Measurements from ENCODE around the gene CEACAM16. TPM values are rescaled to one million over a fixed set of nuclear protein-coding genes. Genes with fewer than 3 reads are reported as not detected.

The CEACAM16 gene
- total and polyA plus RNA-seq, 9 of the 15 experiments (the other 6 are each of a cell fraction or from before 2014, with no cell fraction given) = not detected

DNA sequence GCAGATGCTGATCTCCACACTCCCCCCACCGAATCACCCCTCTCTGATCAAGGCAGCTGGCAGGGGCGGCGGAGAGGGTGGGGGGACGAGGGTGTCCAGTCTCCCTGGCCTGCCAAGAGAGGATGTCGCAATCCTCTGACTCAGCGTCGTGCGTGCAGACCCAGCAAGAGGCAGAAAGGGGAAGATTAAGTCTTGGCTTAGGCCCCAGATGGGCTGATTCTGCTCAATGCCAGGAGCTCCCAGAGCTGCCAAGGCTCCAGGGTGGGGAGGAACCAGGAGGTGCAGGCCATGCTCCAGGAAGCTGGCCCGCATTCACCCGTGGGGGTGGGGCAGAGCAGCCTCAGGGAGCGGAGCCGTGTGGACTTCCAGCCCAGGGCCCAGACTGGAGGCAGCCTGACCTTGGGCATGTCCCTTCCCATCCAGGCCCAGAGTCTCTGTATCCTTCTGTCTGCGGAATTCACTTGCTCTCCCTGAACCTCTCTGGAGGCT, 42.9 kb downstream of the CEACAM16 start (continued):
- TF ChIP-seq ZBTB33 (CRISPR knock-in tag; IDR thresholded peaks at IDR 0.05) (no peak), POLR2H (tag; IDR thresholded peaks at IDR 0.05; ENCODE audit: low read depth) (no peak), BRD9 (IDR thresholded peaks at IDR 0.05; ENCODE audit: low read depth, partially characterized antibody) (peak; percentile 18), MTA1 (IDR thresholded peaks at IDR 0.05; ENCODE audit: borderline replicate concordance) (0 out of 2 replicates have a peak, but pooled peaks have one; percentile 38), ZC3H4 (CRISPR knock-in tag; IDR thresholded peaks at IDR 0.05; ENCODE audit: borderline replicate concordance) (no peak), THAP12 (CRISPR knock-in tag; IDR thresholded peaks at IDR 0.05) (no peak), EP300 (IDR thresholded peaks at IDR 0.05; ENCODE audit: low read length) (peak; percentile 59), ILF3 (IDR thresholded peaks at IDR 0.05; ENCODE audit: borderline replicate concordance) (no peak), ZNF75A (CRISPR knock-in tag; IDR thresholded peaks at IDR 0.05) (no peak), E2F4 (CRISPR knock-in tag; IDR thresholded peaks at IDR 0.05; ENCODE audit: low read depth) (no peak), ILK (tag; IDR thresholded peaks at IDR 0.05; ENCODE audit: borderline replicate concordance, low read depth) (no peak), ZSCAN32 (CRISPR knock-in tag; IDR thresholded peaks at IDR 0.05) (no peak), NFE2 (IDR thresholded peaks at IDR 0.05; ENCODE audit: low read depth) (peak; percentile 92), ZNF57 (CRISPR knock-in tag; IDR thresholded peaks at IDR 0.05) (no peak), XRCC5 (IDR thresholded peaks at IDR 0.05; ENCODE audit: low read depth, low read length) (no peak), ZNF449 (CRISPR knock-in tag; IDR thresholded peaks at IDR 0.05) (no peak), FOXJ3 (CRISPR knock-in tag; IDR thresholded peaks at IDR 0.05) (no peak), ATF2 (CRISPR knock-in tag; IDR thresholded peaks at IDR 0.05) (no peak)
- TF ChIP-seq, protein P1, sequence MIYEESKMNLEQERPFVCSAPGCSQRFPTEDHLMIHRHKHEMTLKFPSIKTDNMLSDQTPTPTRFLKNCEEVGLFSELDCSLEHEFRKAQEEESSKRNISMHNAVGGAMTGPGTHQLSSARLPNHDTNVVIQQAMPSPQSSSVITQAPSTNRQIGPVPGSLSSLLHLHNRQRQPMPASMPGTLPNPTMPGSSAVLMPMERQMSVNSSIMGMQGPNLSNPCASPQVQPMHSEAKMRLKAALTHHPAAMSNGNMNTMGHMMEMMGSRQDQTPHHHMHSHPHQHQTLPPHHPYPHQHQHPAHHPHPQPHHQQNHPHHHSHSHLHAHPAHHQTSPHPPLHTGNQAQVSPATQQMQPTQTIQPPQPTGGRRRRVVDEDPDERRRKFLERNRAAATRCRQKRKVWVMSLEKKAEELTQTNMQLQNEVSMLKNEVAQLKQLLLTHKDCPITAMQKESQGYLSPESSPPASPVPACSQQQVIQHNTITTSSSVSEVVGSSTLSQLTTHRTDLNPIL (CRISPR knock-in tag; IDR thresholded peaks at IDR 0.05) = no peak
